GM23338 (cell line): ENCODE results near the gene FRMPD1. TPM values are rescaled to one million over a fixed set of nuclear protein-coding genes. Genes with fewer than 3 reads are reported as not detected.

Experiments
- ATAC-seq: fragments of 200-7000 bp; cut with Tn5 transposase; 3 replicates; pipeline ENCODE4 v1.9.1; 2020
- DNase-seq: peaks from one replicate; pipeline ENCODE4 v3.0.0-alpha.2; 2015; ENCODE audit warnings: low spot score
- H2AFZ ChIP-seq: fragments of 200-600 bp; sonication (generic); 2 replicates; pipeline ENCODE4 v1.8.0; 2016; ENCODE audit warnings: antibody characterized with exemption, mild to moderate bottlenecking, moderate library complexity
- H3F3A ChIP-seq: fragments of 200-600 bp; sonication (generic); replicated peaks from 2 replicates; pipeline ENCODE4 v1.8.0; 2017; ENCODE audit warnings: antibody characterized with exemption, mixed run types, low read depth
- H3K27ac ChIP-seq: fragments of 200-600 bp; sonication (generic); 2 replicates; pipeline ENCODE4 v1.6.1; 2016; ENCODE audit warnings: low read depth
- H3K27me3 ChIP-seq: fragments of 200-600 bp; sonication (generic); 2 replicates; pipeline ENCODE4 v1.8.0; 2016; ENCODE audit warnings: mild to moderate bottlenecking, mixed run types, moderate library complexity; ENCODE audit not compliant: insufficient read depth
- H3K36me3 ChIP-seq: fragments of 200-600 bp; sonication (generic); 2 replicates; pipeline ENCODE4 v1.8.0; 2016; ENCODE audit warnings: mild to moderate bottlenecking; ENCODE audit not compliant: insufficient read depth
- H3K4me1 ChIP-seq: fragments of 200-600 bp; sonication (generic); 2 replicates; pipeline ENCODE4 v1.8.0; 2016; ENCODE audit warnings: mild to moderate bottlenecking, moderate library complexity; ENCODE audit not compliant: insufficient read depth
- H3K4me2 ChIP-seq: fragments of 200-600 bp; sonication (generic); 2 replicates; pipeline ENCODE4 v1.7.1; 2017; ENCODE audit warnings: mixed run types
- H3K4me3 ChIP-seq: fragments of 200-600 bp; sonication (generic); 2 replicates; pipeline ENCODE4 v1.6.1; 2016; ENCODE audit warnings: mixed run types
- H3K79me2 ChIP-seq: fragments of 200-600 bp; sonication (generic); replicated peaks from 2 replicates; pipeline ENCODE4 v1.8.0; 2017; ENCODE audit warnings: mild to moderate bottlenecking; ENCODE audit not compliant: insufficient read depth
- H3K9me2 ChIP-seq: fragments of 200-600 bp; sonication (generic); 2 replicates; pipeline ENCODE4 v1.8.0; 2017; ENCODE audit not compliant: insufficient read depth
- H4K20me1 ChIP-seq: fragments of 200-600 bp; sonication (generic); replicated peaks from 2 replicates; pipeline ENCODE4 v1.8.0; 2017; ENCODE audit warnings: mild to moderate bottlenecking; ENCODE audit not compliant: insufficient read depth
- H3K27ac Mint-ChIP-seq: 2 replicates; pipeline ENCODE4 v1.8.0; 2020; ENCODE audit warnings: inconsistent platforms, mild to moderate bottlenecking, moderate library complexity, mixed read lengths
- H3K27me3 Mint-ChIP-seq: 3 replicates; pipeline ENCODE4 v1.8.0; 2022; ENCODE audit warnings: low read depth, mild to moderate bottlenecking, moderate library complexity, mixed read lengths, inconsistent platforms; ENCODE audit not compliant: insufficient read depth, poor library complexity
- H3K36me3 Mint-ChIP-seq: 3 replicates; pipeline ENCODE4 v1.8.0; 2021; ENCODE audit warnings: low read depth, mild to moderate bottlenecking, inconsistent platforms, moderate library complexity, mixed read lengths
- H3K4me1 Mint-ChIP-seq: 3 replicates; pipeline ENCODE4 v1.8.0; 2020; ENCODE audit warnings: mild to moderate bottlenecking, inconsistent platforms, mixed read lengths
- H3K4me3 Mint-ChIP-seq: 3 replicates; pipeline ENCODE4 v1.8.0; 2021; ENCODE audit warnings: moderate library complexity, mild to moderate bottlenecking, inconsistent platforms, mixed read lengths
- H3K9me3 Mint-ChIP-seq: 3 replicates; pipeline ENCODE4 v1.8.0; 2020; ENCODE audit warnings: moderate library complexity, mild to moderate bottlenecking, inconsistent platforms, mixed read lengths
- CREB1 ChIP-seq: fragments of 250-450 bp; sonication (Bioruptor Pico); IDR thresholded peaks from 2 replicates; pipeline ENCODE4 v1.5.0; 2020; ENCODE audit warnings: low read depth, mild to moderate bottlenecking, moderate library complexity
- EZH2phosphoT487 ChIP-seq: fragments of 200-600 bp; sonication (generic); IDR thresholded peaks from one replicate; pipeline ENCODE4 v1.8.1; 2018; ENCODE audit warnings: antibody characterized with exemption; ENCODE audit not compliant: unreplicated experiment
- NANOG ChIP-seq: IDR thresholded peaks from 2 replicates; pipeline ENCODE4 v1.6.1; 2016; ENCODE audit warnings: antibody characterized with exemption, borderline replicate concordance
- polyA plus RNA-seq: library from polyadenylated mRNA; unstranded; fragments of >200 nt; fragmentation: Nextera tagmentation; extraction: Ambion mirVana; gene quantifications from 2 replicates; pipeline ENCODE4 v1.2.1, GENCODE V29; 2016
- total RNA-seq: library from RNA; depleted of rRNA; stranded (reverse); fragments of >200 nt; shearing (Covaris generic); gene quantifications from 2 replicates; pipeline ENCODE4 v1.2.3, GENCODE V29; 2014
- TF ChIP-seq, protein P1 (sequence below): fragments of 250-450 bp; sonication (Bioruptor Pico); IDR thresholded peaks from 2 replicates; pipeline ENCODE4 v1.5.0; 2020; ENCODE audit warnings: mild to moderate bottlenecking, moderate library complexity
- TF ChIP-seq, protein P2 (sequence below), 2 experiments: fragments of 200-600 bp in 1 of 2; sonication (generic) in 1 of 2; conservative IDR thresholded peaks; 2 replicates each; pipeline versions ENCODE4 v1.5.1 to v1.6.1; 2016 to 2017; ENCODE audit warnings: antibody characterized with exemption in 2 of 2, low read depth in 2 of 2, mild to moderate bottlenecking in 2 of 2, moderate library complexity in 1 of 2
- TF ChIP-seq, protein P3 (sequence below): IDR thresholded peaks from 2 replicates; pipeline ENCODE4 v1.6.1; 2016; ENCODE audit warnings: antibody characterized with exemption

The FRMPD1 gene
- total and polyA plus RNA-seq, 2 experiments from 2014 or later = 0.23 to 0.63 TPM

DNA sequence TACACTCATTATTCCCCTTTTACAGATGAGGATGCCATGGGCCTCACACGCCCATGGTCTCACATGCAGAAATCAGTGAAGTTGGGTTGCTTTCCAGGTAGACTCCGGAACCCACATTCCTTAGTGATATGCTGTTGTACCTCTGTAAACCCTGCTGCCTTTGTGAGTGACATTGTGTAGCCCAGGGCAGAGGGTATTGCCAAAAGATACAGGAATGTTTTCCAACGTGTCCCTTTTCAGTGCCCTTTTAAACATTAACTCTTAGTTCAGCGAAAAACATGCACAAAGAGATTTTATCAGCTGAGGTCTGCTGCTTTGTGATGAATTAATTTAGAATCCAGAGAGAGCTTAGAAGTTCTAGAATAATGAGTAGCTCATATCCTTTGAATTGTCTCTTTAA lies 64.5 kb downstream of the FRMPD1 start (continued):
- TF ChIP-seq, protein P1, sequence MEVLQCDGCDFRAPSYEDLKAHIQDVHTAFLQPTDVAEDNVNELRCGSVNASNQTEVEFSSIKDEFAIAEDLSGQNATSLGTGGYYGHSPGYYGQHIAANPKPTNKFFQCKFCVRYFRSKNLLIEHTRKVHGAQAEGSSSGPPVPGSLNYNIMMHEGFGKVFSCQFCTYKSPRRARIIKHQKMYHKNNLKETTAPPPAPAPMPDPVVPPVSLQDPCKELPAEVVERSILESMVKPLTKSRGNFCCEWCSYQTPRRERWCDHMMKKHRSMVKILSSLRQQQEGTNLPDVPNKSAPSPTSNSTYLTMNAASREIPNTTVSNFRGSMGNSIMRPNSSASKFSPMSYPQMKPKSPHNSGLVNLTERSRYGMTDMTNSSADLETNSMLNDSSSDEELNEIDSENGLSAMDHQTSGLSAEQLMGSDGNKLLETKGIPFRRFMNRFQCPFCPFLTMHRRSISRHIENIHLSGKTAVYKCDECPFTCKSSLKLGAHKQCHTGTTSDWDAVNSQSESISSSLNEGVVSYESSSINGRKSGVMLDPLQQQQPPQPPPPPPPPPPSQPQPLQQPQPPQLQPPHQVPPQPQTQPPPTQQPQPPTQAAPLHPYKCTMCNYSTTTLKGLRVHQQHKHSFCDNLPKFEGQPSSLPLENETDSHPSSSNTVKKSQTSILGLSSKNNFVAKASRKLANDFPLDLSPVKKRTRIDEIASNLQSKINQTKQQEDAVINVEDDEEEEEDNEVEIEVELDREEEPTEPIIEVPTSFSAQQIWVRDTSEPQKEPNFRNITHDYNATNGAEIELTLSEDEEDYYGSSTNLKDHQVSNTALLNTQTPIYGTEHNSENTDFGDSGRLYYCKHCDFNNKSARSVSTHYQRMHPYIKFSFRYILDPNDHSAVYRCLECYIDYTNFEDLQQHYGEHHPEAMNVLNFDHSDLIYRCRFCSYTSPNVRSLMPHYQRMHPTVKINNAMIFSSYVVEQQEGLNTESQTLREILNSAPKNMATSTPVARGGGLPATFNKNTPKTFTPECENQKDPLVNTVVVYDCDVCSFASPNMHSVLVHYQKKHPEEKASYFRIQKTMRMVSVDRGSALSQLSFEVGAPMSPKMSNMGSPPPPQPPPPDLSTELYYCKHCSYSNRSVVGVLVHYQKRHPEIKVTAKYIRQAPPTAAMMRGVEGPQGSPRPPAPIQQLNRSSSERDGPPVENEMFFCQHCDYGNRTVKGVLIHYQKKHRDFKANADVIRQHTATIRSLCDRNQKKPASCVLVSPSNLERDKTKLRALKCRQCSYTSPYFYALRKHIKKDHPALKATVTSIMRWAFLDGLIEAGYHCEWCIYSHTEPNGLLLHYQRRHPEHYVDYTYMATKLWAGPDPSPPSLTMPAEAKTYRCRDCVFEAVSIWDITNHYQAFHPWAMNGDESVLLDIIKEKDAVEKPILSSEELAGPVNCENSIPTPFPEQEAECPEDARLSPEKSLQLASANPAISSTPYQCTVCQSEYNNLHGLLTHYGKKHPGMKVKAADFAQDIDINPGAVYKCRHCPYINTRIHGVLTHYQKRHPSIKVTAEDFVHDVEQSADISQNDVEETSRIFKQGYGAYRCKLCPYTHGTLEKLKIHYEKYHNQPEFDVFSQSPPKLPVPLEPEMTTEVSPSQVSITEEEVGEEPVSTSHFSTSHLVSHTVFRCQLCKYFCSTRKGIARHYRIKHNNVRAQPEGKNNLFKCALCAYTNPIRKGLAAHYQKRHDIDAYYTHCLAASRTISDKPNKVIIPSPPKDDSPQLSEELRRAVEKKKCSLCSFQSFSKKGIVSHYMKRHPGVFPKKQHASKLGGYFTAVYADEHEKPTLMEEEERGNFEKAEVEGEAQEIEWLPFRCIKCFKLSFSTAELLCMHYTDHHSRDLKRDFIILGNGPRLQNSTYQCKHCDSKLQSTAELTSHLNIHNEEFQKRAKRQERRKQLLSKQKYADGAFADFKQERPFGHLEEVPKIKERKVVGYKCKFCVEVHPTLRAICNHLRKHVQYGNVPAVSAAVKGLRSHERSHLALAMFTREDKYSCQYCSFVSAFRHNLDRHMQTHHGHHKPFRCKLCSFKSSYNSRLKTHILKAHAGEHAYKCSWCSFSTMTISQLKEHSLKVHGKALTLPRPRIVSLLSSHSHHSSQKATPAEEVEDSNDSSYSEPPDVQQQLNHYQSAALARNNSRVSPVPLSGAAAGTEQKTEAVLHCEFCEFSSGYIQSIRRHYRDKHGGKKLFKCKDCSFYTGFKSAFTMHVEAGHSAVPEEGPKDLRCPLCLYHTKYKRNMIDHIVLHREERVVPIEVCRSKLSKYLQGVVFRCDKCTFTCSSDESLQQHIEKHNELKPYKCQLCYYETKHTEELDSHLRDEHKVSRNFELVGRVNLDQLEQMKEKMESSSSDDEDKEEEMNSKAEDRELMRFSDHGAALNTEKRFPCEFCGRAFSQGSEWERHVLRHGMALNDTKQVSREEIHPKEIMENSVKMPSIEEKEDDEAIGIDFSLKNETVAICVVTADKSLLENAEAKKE (CRISPR knock-in tag) = no peak
- no peak for TF ChIP-seq NANOG
- no peak for TF ChIP-seq CREB1 (CRISPR knock-in tag)
- TF ChIP-seq, protein P2, sequence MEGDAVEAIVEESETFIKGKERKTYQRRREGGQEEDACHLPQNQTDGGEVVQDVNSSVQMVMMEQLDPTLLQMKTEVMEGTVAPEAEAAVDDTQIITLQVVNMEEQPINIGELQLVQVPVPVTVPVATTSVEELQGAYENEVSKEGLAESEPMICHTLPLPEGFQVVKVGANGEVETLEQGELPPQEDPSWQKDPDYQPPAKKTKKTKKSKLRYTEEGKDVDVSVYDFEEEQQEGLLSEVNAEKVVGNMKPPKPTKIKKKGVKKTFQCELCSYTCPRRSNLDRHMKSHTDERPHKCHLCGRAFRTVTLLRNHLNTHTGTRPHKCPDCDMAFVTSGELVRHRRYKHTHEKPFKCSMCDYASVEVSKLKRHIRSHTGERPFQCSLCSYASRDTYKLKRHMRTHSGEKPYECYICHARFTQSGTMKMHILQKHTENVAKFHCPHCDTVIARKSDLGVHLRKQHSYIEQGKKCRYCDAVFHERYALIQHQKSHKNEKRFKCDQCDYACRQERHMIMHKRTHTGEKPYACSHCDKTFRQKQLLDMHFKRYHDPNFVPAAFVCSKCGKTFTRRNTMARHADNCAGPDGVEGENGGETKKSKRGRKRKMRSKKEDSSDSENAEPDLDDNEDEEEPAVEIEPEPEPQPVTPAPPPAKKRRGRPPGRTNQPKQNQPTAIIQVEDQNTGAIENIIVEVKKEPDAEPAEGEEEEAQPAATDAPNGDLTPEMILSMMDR (conservative IDR thresholded peaks at IDR 0.05; ENCODE audit: low read depth in 2 of 2) = no peak
- TF ChIP-seq, protein P3, sequence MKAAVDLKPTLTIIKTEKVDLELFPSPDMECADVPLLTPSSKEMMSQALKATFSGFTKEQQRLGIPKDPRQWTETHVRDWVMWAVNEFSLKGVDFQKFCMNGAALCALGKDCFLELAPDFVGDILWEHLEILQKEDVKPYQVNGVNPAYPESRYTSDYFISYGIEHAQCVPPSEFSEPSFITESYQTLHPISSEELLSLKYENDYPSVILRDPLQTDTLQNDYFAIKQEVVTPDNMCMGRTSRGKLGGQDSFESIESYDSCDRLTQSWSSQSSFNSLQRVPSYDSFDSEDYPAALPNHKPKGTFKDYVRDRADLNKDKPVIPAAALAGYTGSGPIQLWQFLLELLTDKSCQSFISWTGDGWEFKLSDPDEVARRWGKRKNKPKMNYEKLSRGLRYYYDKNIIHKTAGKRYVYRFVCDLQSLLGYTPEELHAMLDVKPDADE = no peak
- no peak for TF ChIP-seq EZH2phosphoT487

DNA sequence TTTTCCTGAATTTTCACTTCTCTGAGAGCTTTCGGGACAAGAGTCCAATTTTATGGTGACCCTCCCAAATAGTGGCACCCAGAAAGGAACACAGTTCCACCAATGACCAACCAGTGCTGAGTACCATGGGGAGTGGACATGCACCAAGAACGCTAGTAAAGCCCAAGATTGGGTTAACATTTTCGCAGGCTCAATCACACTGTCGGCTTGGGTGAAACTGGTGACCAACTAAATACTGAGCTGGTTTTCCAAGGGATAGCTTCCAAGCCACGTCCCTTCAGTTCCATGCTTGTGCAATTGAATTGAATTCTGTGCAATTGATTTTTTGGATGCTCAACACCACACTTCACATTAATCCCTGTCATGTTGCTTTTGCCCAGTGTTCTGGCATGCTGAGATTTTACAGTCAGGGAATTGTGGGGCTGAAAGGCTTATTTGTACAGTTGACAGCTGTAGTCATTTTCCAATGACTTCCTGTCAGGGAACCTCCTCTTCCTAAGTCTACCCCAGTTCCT lies 65.3 kb downstream of the FRMPD1 start:
- Mint-ChIP-seq H3K36me3 (no peaks in the 10 kb centered on the region), H3K4me1 (no peaks in the 10 kb centered on the region), H3K27ac (no peak overlapping the region), H3K4me3 (no peak overlapping the region), H3K9me3 (no peaks in the 10 kb centered on the region), H3K27me3 (peaks cover 4% of the 10 kb centered on the region)
- Histone ChIP-seq H3F3A (no peaks in the 10 kb centered on the region), H3K27me3 (no peaks in the 10 kb centered on the region), H3K4me1 (no peaks in the 10 kb centered on the region), H3K4me3 (no peak overlapping the region), H3K36me3 (no peaks in the 10 kb centered on the region), H3K9me2 (no peaks in the 10 kb centered on the region), H3K79me2 (no peaks in the 10 kb centered on the region), H3K4me2 (no peak overlapping the region), H3K27ac (no peak overlapping the region), H4K20me1 (no peaks in the 10 kb centered on the region), H2AFZ (no peak overlapping the region)
- ATAC-seq (no peak), DNase-seq (no peak)
- TF ChIP-seq EZH2phosphoT487 = no peak
- TF ChIP-seq, protein P1 (CRISPR knock-in tag) = no peak
